HT-29 (cell line): ENCODE measurements around the gene ADAMTSL1. TPM values are rescaled to one million over a fixed set of nuclear protein-coding genes. Genes with fewer than 3 reads are reported as not detected.
"Not testable (repeated sequence)": the region's sequence is repeated elsewhere in the genome, so short reads cannot be mapped to it uniquely, and the experiment has no call there.

Experiments used
- DNase-seq: peaks from one replicate; pipeline ENCODE4 v3.0.0-alpha.2; 2015; ENCODE audit warnings: low spot score
- total RNA-seq: library from RNA; depleted of rRNA; stranded (reverse); fragments of >200 nt; shearing (Covaris generic); gene quantifications from 2 replicates; pipeline ENCODE4 v1.2.3, GENCODE V29; 2014

The ADAMTSL1 gene
- total RNA-seq, 1 experiment from 2014 or later: not detected

DNA sequence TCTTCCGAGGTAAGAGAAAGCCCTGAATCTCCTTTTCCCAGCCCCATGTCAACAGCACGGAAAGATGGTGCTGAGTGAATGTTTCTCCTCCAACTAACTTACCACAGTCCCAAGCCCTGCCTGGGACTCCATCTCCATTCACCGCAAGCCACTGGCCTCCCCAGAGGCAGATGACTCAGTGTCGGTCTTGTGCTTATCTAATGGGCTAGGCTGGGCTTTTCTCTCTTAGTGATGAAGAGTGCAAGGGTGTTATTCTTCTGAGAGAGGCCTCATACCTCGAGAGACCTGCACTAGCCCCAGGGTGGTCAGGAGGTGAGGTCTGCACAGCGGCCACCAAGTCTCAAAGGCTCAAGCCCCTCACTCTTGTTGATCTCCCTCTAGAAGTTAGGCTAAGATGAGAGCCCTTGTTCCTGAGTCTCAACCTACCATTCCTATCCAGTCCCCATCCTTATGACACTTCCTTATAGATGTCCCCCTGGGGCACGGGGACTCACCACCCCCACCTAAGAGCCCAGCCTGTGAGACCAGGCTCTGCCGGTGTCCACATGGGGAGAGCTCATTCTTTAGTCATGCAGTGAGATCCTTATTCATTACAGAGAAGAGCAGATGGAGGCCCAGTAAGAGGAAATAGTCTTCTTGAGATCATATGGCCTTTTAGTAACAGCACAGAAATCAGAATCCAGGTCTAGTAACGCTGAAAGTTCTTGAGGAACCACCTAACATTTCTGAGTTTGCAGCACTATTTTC, 432.1 kb downstream of the ADAMTSL1 start:
- DNase-seq: no peak

DNA sequence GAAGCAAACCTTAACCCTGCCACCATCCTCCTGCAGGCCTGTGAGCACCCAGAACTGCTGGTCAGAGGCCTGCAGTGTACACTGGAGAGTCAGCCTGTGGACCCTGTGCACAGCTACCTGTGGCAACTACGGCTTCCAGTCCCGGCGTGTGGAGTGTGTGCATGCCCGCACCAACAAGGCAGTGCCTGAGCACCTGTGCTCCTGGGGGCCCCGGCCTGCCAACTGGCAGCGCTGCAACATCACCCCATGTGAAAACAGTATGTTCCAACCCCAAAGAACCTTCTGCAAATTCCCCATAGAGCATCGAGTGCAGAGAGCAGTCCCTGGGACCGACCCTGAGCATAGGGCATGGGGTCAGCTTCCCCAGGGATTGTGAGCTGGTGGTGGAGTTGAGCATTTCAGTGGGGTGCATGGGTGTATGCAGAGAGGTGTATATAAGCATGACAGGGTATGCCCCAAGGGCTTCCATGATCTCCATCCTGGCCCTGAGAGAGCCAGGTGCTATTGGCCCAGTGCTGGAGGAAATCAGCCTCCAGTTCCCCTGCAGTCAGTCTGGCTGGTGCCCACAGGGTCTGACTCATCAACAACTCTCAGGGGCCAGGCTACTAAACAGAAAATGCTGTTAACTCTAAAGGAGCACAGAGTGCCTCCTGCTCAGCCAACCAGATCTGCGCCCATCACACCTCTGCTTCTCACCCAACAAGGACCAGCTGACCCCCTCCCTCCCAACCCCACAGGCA, 432.9 kb downstream of the ADAMTSL1 start:
- no peak for DNase-seq

DNA sequence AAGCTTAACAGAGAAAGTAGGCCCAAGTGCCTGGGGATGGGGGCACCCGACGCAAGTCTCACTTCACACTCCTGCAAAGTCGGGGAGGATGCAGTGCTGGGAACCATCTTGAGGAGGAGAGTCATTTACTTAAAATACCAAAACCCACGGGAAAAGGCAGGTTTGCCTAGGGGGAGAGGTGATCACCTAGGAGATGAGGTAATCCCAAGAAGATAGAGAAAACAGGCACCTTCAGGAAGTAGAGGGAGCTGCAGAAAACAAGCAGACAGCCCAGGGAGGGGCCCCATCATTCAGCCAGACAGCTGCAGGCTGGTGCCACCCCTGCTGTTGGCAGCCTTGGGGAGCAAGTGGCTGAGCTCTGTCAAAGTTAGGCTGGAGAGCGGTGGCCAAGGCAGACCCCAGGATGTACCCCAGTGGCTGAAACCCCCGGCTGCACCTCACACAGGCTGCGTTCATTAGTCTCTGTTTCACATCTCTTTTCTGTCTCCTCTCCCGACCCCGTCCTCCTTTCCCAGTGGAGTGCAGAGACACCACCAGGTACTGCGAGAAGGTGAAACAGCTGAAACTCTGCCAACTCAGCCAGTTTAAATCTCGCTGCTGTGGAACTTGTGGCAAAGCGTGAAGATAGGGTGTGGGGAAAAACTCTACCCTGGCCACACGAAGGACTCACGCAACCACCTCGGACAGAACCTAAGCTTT, 434.1 kb downstream of the ADAMTSL1 start:
- no peak for DNase-seq

DNA sequence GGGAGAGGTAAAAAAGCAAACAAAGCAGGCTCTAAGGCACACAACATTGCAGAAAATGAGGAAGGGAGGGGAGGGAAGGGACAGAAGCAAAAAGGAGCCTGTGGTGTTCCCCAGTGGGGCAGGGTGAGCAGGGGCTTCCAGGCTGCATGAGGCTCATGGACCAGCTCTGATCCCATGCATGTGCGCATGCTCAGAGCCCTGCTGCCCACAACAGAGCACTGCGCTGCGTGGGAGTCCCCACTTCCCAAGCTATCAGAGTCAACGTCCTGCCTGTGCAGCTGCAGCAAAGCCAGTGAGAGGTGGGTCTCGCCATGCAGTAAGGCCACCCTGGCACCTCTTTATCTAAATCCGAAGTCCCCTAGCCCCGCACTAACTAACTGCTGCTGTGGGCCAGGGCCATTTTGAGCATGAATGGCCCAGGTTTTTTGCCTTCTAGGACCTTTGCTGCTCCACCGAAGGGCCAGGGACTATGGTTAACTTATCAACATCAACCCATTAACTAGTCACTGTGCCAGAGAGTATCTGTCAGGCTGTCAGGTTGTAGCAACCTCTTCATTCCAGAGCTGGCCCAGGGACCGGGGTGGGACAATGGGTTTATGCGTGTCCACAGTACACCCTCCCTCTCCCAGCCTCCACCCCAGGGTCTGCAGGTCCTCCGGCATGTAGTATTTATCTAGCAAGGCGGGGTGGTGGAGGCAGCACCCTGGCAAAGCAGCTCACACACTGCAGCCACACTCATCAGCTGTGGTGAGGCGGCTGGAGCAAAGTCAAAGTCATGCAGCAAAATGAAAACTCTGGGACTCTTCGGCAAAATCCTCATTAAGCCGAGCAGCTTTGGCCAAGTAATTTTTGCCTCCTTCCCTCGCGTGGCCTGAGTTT, 435.4 kb downstream of the ADAMTSL1 start:
- no peak for DNase-seq

DNA sequence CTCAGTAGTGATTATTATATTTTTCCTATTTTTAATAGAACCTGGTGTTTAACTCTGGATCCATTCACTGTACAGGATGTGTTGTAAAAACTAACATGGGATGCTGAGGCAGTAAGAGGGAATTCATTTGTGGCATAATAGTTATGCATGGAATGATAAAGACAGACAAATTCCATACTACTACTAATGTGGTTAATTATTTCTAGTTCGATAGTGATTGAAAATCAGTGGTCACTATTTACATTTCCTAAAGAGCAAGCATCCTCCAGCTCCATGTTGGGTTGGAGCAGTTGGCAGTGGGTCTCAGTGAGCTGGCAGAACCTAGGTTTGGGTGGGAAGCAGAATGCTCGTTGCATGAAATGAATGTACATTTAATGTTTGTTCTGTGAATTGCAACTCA, 436.5 kb downstream of the ADAMTSL1 start:
- no peak for DNase-seq

DNA sequence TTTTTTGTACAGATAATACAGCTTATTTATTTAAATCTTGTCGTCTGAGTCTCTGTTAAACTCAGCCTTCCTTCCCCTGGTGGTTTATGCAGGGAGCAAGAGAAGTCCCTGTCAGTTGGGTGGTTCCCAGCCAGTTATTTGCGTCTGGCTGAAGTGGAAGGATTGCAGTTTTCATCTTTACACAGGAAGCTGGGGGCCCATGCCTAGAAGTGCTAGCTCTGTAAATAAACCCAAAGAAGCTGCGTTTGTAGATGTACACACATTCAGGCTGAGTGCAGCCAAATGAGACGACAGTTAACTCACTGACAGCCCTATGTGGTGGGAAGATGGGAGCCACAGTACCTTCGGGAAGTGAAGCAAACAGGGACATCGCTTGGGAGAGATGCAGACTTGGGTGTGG, 437.0 kb downstream of the ADAMTSL1 start:
- DNase-seq: no peak

DNA sequence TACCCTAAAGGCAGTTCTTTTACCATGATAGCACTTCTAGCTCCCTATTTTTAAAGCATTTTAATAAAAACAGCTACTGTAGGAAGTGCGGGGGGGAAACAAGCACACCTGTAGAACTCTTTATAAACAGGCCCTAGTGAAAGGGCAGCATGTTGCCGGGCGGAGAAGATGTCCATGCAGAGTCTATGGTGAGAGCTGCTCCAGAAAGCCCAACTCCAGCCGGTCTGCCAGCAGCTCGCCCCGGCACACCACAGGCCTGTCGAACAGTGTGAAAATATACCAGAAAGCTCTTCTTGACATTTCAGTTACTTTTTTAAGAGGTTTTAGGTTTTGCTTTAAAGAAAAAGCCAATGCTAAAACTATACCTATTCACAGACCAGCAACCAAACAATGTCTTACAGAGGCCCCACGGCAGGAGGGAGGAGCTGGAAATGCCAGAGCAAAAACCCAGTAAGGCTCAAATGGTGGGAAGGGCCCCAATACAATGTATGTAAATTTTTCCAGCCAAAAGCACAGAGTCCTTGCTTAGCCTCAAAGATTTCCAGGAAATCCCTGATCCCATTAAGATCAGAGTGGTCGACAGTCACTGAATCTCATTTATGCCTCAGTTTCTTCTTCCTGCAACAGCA, 437.9 kb downstream of the ADAMTSL1 start:
- DNase-seq: no peak

DNA sequence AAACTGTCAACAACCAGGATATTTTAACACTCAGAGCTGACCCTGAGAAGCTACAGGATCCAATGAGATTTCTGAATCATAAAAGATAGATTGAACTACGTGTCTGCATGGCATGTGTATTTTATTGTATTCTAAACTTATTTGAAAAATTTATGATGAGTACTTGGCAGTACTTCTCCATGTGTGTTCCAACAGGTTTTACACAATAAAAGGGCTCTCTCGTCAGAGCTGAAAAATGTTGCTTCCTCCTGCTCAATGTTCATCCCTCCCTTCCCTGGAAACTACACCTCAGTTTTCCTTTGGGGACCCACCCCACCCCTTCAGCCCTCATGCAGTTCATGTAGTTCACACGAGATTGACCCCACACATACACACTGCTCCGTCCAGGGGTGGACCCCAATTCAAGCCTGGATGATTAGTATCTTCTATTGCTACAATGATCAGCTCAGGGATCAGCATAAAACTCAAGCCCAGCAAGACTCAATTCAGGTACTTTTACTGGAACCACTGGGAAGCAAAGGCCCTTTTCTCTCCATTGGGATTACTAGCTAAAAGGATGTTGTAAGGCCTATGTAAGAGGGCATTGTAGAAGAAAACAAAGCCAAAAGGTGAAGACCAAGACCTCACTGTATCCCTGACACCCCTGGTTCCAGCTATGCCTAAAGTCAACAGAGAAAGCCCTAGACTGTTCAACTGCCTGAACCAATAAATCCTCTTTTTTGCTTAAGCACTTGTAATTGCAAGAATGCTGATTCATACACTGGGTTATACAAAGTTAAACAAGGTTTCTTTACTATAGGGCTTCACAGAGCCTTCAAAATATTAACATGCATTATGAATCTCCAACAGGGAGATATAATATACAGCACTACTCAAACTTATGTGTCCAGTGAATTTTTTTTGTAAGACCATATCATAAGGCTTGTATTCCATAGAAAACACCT, 446.5 kb downstream of the ADAMTSL1 start:
- no peak for DNase-seq

DNA sequence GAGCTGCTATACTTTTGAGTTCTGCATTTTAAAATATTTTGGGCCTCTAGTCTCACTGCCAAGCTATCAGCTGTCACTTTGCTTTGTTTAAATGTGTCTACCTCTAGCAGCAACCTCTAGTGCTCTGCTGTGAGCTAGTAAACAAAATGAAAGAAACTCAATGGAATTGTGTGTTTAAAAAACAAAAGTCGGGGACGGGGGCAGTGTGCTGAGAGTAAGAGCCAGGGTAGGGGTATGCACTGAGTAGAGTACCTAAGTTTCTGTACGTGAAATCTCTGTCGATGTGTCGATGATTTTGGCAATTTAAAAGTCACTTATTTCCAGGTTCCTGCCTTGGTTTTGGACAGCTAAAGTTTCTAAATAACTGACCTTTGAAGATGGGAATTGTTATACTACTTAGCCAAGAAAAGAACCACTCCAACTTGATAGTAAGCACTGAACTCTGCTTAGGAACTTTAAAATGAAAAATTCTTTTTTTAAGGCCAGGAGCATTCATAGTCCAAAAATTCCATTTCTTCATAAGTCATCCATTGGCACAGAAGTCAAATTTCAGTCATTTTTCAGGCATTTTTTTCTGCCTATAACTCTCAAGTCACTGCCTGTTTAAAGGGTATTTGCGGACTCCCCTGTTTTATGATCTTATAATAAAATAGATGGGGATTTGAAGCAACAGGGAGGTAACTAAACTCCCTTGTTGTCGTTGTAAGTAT, 447.6 kb downstream of the ADAMTSL1 start:
- no peak for DNase-seq

DNA sequence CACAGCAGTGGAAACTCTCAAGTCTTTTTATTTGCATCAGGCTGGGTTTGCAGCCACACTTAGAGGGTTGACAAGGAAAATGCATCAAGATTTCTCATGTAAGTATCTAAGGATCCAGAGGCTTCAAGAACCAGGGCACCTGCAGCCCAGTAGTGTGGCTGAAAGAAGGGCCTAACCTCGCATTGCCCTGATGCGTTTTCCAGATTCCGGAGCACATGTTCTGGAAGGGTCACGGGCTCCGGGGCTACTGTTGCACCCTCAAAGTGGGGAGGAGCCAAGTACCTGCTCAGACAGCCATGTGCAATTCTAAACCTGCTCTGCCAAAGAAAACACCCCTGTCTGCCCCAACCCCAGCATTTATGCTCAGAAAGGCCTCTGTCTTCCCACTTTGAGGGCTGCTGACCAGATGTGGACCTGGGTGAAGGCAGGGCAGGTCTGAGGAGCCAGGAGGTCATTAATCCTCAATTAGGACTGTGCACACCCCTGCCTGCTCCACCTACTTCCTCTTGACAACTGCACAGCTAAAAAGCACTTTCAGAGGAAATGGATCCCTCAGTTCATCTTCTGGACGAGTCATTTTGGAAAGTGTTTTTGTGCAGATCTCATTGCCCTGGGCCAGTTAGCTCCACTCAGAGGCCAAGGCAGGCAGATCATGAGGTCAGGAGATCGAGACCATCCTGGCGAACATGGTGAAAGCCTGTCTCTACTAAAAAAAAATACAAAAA, 448.4 kb downstream of the ADAMTSL1 start:
- DNase-seq: no peak

DNA sequence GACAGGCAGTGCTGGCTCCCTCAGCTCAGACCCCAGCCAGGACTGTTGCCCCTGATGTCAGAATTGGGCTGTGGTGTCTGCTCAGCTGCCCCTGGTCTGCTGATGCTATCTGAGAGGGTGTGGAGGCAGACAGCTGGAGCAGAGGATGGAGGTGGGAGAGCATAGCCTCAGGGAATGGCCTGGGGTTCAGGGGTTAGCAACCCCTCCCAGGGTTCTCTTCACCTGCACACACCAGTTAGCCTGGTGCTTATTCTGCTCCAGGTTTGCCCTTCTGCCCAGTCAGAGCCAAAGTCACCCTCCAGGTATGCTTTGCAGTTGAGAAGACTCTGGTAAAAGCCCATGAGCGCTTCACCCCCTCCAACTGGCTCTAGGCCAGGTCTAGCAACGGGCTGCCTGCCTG, 449.2 kb downstream of the ADAMTSL1 start:
- no peak for DNase-seq

DNA sequence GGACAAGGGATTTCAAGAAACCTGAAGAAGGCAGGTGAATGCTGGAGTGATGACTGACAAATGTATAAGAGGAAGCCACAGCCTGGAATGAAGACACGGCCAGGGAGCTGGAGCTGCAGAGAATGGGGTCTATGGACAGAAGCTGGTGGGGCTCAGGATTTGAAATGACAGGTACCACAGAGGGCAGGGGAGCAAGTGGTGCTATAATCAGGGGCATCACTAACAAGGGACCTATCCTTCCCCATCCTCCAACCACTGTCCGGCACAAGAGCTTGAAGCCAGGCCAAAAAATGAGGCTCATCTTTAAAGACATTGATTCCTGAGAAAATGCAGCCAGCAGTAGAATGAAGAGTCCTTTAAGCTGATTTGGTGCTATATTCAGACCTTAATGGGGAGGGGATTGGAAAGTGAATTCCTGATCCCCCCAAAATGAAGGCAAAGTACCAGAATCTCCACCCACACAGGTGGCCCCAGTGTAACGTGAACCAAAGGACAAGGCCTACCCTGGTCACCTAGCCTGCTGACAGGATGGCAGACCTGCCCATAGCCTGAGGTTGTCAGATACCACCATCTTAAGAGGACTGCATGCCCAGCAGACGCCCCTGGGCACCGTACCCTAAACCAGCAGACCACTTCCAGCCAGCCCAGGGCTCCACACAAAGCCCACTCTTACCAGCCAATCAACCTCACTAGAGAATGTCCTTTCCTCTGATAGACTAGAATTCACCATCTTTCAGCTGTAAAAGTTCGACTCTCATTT, 449.9 kb downstream of the ADAMTSL1 start:
- no peak for DNase-seq

DNA sequence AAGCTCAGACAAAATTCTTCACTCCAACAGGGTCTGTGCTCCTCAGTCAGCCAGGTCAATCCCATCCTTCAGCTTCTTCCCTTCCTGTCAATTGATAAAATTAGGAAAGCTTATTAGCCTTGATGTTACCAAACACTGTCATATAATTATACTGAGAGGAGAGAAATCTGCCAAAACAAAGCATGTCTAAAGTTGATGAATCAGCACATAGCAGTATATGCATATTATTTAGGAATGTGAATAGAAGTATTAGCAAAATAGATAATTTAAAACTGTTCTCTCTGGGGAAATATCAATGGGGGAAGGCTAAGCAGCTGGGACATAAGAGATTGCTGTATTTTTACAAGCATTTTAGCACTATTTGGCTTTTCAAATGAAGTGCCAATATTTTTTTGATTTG, 451.9 kb downstream of the ADAMTSL1 start:
- no peak for DNase-seq

DNA sequence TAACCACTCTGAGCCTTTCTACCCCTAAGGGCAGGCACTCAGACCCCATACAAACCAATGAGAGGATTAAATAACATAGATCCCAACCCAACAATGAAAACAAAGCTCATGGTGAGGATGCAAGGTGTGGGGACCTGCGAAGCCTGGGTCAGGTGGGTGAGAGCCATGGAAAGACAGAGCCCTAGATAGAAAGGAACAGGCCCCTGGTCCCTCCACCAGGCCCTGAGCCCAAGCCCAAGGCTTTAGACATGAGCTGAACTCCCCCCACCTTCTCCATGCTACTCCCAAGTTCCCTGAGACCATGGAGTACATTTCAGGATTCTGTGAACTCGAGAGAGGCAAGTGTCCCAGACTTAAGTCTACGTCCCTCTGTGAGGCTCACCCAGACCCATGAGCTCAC, 452.6 kb downstream of the ADAMTSL1 start:
- no peak for DNase-seq

DNA sequence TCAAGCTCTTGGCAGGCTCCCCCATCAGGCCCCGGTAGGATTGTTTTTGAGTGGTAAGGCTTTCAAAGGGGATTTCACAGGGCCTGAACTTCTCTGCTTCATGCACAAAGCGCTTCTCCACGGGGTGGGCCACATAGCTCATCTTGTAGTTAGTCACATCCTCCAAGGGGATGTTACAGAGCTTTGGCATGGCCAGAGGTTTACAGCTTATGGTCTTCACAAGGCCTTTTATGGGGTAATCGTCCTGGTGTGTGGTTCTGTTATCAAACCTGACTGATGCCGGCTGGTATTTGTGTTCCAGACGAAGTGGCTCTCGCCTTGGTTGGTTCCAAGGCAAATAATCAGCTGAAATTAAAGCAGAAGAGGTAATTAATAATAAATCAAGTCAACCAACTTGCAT, 454.8 kb downstream of the ADAMTSL1 start:
- no peak for DNase-seq

DNA sequence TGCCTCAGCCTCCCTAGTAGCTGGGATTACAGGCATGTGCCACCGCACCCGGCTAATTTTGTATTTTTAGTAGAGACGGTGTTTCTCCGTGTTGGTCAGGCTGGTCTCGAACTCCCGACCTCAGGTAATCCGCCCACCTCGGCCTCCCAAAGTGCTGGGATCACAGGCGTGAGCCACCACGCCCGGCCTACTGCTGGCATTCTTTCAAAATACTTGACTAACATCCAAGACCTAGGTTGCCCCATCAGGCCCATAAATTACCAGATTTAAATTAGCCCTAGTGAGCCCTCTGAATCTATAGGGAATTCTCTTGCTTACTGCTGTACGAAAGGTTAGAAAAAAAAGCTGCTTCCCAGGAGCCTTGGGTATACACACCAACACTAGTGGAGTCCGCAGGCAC, 456.7 kb downstream of the ADAMTSL1 start:
- DNase-seq: not testable (repeated sequence)

DNA sequence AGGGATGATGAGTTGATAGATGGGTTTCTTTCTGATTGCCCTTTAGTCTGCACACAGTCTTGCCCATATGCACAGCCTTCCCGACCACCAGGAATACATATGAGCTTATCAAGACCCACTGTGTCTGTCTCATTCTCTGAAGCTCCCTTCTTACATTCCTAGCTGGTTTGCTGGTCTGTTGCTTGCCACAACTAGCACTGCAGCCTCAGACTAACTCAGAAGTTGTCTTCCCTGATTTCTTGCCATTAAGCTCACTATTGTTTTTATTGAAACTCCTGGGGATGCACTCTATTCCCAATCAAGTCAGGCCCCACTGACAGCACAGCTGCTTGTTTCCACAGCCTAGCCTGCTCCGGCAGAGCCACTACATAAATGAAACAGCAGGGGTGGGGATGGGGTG, 461.6 kb downstream of the ADAMTSL1 start:
- DNase-seq: no peak
